A549 (cell line): Measurements from ENCODE around the gene ID3.

Source experiments
- CTCF ChIP-seq: fragments of >200 bp; sonication (Bioruptor Twin); formaldehyde crosslinking; IDR thresholded peaks from 3 replicates; pipeline ENCODE4 v1.5.1; 2016
- ESRRA ChIP-seq: fragments of 150-350 bp; IDR thresholded peaks from 2 replicates; pipeline ENCODE4 v1.6.1; 2014; ENCODE audit warnings: mild to moderate bottlenecking, low read length, borderline replicate concordance
- KDM1A ChIP-seq: fragments of 200-600 bp; sonication (generic); IDR thresholded peaks from 2 replicates; pipeline ENCODE4 v1.6.1; 2016; ENCODE audit warnings: low read depth, mild to moderate bottlenecking
- POLR2A ChIP-seq: IDR thresholded peaks from 2 replicates; pipeline ENCODE4 v1.6.1; 2012; ENCODE audit warnings: mild to moderate bottlenecking, low read length
- RFX5 ChIP-seq: fragments of 450-650 bp; IDR thresholded peaks from 2 replicates; pipeline ENCODE4 v1.7.1; 2014; ENCODE audit warnings: antibody characterized with exemption, mild to moderate bottlenecking, moderate library complexity
- ZSCAN20 ChIP-seq: fragments of 250-450 bp; sonication (Bioruptor Pico); IDR thresholded peaks from 2 replicates; pipeline ENCODE4 v1.8.0; 2022; ENCODE audit warnings: mild to moderate bottlenecking, moderate library complexity

GRCh38 chr1:23581219-23581618, 21.9 kb upstream of the ID3 start:
- TF ChIP-seq ZSCAN20, result no peak
- TF ChIP-seq CTCF, result no peak
- TF ChIP-seq ESRRA, result no peak
- TF ChIP-seq KDM1A, result no peak
- no peak for TF ChIP-seq RFX5
- no peak for TF ChIP-seq POLR2A
